ENCODE results near the gene GNB1L.
"Not testable (repeated sequence)": the region's sequence is repeated elsewhere in the genome, so short reads cannot be mapped to it uniquely, and the experiment has no call there.

Gene GNB1L

DNA sequence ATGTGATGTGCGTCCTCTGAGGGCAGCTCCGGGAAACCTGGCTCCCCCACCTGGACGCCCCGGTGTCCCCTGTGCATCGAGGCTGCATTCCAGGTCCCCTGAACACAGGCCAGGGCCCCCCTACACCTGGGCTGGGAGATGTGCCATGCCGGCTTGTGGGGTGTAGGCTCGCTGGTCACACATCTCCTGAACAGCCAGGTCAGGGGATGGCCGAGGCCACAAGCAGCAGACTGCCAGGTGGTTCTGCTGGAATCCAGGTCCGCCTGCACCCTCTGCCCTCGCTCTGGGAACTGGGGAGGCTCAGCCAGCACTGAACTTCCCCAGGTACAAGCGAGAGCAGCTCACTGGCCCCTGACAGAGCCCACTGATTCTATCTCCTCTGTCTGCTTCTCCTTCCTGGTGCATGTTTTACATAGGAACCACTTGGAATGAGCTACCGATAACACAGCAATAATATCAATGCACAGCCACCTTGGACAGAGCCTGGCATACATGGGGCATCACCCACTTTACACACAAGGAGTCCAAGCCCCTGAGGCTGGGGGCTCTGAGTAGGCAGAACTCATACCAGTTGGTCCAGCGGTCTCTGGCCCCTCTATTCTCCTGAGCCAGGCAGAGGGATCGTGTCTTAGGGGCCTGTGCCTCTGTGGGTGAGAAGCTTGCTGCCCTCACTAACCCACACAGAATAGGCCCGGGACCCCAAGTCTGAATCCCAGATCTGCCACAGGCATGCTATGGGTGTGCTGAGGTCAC lies 47.3 kb downstream of the GNB1L start:
- no peak for DNase-seq

GRCh38 chr22:19806213-19807160 lies 48.2 kb downstream of the GNB1L start:
- no peak for DNase-seq

GRCh38 chr22:19805821-19806212 lies 48.9 kb downstream of the GNB1L start:
- no peak for DNase-seq

DNA sequence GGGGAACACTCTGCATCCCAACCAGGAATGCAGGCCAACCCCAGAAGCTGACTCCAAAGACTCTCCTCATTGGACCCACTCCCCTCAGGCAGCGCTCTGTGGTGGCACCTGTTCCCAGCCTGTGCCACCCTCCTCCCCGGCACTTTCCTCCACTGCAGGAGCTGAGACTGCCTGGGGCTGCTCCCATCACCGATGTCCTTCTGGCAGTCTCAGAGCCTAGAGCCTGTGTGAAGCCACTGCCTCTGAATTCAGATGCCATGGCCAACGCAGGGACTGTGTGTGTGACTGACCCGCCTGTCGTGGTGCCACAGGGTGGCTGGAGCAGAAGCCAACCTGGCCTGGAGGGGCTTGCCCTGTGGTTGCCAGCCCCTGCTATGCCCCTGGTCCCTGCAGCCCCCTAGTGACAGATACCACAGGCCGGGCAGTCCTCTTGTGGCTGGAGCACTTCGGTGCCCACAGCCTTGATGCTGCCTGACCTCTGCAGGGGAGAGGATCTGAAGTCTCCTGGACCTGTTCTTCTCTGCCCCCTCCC lies 50.9 kb downstream of the GNB1L start:
- no peak for DNase-seq

- no peak for DNase-seq
These were observed 51.6 kb downstream of the GNB1L start for GRCh38 chr22:19802894-19803735.

GRCh38 chr22:19802001-19802893 lies 52.4 kb downstream of the GNB1L start:
- no peak for DNase-seq

GRCh38 chr22:19801340-19802000 lies 53.2 kb downstream of the GNB1L start:
- DNase-seq, result no peak

- DNase-seq, result no peak
These were observed 53.9 kb downstream of the GNB1L start for GRCh38 chr22:19800761-19801244.

DNA sequence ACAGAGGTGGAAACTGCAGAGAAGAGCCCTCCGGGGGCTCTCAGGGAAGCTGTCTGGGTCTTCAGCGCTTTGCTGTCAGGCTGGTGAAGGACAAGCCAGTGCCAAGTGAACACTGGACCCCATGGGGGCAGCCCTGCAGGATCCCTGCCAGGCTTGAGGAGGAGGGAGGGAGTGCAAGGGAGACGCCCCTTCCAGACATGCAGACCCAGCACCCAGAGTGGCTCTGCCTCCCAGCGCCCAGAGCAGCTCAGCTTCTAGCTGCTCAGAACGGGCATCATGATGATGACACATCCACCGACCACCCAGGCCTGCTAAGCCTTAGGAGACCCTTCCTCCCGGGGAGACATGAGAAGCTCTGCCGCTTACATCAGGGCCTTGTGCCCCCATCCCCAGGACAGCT lies 54.4 kb downstream of the GNB1L start:
- no peak for DNase-seq

DNA sequence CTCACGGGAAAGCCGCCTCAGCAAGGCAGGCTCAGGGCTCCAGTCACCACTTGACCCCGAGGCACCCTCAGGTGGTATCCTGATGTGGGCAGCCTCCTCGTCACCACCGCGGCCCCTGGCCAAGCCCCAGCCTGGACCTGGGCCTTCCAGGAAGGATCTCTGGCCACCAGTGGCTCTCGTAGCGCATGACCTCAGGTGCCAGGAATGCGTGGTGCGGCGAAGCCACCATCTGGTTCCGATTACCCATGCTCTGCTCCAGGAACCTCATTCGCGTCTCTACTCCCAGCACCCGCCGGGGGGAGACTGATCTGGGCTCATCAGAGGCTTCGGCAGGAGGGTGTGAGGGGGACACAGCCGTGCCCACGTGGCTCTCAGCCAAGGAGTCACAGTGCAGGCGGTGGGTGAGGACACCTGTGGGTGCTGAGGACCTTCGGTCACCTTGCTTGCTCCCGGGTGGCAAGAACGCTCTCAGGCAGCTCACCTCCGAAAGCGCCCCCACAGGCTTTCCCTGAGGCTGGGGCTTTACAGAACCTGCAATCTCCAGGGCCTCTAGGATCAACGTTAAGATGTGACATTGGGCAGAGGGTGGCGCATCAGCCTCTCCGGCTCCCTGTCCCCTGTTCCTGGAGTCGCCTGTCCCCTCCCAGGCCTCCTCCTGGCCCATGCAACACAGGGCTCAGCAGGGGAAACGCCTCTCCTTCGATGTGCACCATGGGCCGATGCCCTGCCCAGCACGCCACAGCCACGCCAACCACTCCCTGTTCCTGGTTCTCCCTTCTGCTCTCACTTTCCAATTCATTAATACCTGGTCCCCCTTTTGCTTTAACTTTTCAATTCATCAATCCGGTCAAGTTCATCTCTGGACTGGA lies 55.1 kb downstream of the GNB1L start:
- DNase-seq, result no peak

DNA sequence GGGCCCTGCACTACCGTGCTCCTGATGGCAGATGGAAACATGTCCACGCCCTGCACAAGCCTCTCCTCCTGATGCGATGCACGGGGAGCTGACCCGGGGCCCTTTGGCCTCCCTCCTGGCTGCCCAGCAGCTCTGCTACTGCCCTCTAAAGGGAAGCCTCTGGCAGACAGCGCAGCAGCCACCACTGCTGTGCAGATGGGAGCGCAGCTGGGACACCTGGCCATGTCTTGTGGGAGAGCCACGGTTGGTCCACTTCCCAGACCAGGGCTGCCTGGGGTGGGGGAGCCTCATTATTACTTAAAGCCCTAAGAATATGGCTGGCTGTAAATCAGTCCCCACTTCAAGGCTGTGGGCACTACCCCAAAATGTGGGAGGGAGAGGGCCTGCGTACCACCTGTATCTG lies 55.8 kb downstream of the GNB1L start:
- DNase-seq, result no peak

DNA sequence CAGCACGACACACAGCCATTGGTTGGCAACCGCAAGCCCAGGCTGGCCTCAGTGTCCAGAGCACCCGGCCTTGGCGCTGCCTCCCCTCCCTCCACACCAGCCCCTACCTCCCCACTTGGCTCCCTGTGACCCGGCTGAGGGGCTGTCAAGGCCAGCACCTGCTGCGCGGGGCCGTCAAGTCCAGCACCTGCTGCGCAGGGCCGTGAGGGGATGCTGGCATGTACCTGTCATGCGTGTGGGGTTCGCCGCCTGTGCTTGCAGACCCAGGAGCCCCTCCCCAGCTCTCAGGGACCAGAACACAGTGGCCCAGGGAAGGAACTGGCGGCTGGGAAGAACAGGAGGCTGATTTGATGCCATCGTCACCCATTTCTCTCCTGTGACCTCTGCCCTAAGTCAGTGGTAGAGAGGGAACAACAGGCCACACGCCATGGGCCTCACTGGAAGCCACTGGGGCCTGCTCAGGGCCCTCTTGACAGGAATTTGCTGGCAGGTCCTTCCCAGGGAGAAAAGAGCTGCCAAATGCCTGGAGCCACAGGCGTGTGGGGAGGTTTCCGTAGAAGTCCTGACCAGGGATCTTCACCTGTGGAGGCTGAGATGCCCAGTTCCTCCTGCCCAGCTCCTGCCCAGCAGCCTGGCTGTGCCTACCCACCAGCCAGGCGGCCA lies 56.5 kb downstream of the GNB1L start:
- no peak for DNase-seq

DNA sequence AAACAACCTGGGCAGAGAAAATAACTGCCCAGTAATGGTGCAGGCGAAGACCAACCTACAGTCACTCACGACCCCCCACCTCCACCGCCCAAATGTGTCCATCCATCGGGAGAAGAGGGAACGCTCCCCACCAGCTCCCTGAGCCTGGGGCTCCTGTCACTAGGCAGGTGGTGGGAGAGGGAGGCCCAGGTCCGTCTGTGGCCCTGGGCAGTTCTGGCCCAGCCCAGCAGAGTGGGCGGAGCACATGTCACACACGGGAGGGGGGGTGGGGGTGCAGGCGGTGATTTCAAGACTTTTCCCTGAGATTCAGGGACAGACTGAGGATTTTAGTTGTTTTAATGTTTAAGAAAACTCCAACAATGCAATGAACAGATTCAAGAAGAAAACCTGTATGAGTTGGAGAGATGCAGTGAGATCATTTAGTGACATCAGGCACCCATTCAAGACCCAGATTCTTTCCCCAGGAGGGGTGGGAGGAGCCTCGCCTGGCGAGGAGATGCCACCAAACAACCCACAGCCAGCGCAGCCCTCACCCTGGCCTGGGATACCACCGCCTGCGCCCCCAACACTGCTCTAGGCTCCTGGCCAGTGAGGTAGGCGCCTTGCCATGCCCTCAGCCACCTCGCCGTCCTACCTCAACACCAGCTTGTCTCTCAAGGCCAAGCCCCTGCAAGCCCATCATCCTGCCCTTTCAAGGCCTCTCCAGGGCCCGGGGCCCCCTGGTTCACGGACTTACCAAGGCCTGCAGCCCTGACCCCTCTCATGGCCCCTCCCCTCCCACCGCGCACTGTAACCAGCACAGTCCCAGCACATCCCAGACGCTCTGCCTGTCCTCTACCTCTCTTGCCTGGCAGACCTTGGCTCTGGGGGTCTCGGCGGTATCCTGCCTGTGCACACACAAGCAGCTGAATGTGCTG lies 57.3 kb downstream of the GNB1L start:
- no peak for DNase-seq

DNA sequence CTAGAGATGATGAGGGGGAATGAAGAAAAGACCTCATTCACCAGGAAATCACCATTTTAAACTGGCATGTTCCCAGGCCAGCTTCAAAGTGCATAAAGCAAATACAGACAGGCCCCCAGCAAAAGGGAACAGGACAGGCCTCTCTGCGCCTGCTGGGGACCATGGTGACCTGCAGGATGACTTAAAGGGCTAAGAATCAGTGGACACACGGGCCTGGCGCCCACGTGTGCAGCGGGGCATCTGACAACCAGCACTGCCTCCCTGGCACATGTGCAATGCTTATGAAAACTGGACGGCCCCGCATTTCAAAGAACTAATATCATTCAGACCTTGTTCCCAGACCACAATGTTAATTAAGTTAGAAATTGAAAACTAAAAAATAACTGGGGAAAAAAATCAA lies 58.5 kb downstream of the GNB1L start:
- no peak for DNase-seq

DNA sequence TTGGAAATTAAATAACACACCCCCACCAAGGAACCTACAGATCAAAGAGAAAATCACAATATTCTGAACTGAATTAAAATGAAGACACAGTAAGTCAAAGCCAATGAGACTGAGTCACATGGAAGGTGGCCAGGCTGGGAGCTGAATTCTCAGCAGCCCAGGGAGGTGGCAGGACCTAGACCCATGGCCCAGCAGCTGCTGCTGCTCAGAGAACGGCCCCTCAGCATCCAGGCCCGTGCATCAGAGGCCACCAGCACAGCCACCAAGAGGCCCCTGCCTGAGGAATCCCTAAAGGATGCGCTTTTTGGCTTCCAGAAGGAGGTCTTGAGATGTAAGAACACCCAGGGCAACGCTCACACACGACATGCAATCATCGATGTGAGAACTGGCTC lies 59.1 kb downstream of the GNB1L start:
- DNase-seq, result no peak

DNA sequence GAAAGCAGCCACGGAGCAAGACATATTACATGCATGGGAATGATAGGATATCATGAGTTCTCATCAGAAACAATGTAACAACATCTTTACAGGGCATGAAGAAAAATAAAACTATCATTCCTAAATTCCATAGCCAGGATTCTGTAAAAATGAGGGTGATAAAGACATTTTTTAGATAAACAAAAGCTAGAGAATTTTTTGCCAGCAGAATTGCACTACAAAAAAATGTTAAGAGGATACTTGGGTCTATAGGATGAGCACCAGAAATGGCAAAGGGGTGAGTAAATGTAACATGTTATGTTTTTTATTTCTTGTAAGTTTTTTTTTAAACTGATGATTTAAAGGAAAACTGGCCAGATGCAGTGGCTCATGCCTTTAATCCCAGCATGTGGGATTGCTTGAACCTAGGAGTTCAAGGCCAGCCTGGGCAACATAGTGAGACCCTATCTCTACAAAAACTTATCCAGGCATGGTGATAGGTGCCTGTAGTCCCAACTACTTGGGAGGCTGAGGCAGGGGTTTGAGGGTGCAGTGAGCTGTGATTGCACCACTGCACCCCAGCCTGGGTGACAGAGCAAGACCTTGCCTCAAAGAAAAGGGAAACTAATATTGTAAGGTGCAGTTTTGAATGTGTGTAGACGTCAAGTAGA lies 60.9 kb downstream of the GNB1L start:
- no peak for DNase-seq

DNA sequence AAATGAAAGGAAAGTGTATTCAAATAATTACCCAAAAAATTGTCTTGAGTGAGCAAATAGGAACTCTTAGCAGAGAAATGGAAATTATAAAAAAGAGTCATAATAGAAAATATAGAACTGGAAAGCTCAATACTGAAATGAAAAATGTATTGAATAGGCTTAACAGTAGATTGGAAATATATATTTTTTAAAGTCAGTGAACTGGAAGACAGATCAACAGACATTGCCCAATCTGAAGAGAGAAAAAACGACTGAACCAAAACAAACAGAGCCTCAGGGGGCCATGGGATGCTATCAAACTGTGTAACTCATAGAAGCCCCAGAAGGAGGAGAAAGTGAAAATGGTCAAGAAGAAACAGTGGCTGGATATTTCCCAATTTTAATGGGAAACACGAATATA lies 61.5 kb downstream of the GNB1L start:
- no peak for DNase-seq

GRCh38 chr22:19792383-19792896 lies 62.2 kb downstream of the GNB1L start:
- not testable (repeated sequence) for DNase-seq
